HepG2 (cell line): ENCODE results near the gene LIFR. TPM values are rescaled to one million over a fixed set of nuclear protein-coding genes. Genes with fewer than 3 reads are reported as not detected.
A peak's percentile ranks its signal among the peaks of the same experiment; 100 is the strongest.

ENCODE experiments used
- AGO2 ChIP-seq: fragments of 200-400 bp; formaldehyde crosslinking; optimal IDR thresholded peaks from 2 replicates; pipeline ENCODE3; 2017; ENCODE audit warnings: mild to moderate bottlenecking, low read depth, low read length, moderate library complexity
- ASH2L ChIP-seq: fragments of 300-600, 200-600 bp; sonication (generic); IDR thresholded peaks from 2 replicates; pipeline ENCODE4 v1.7.0; 2017; ENCODE audit warnings: low read depth, mild to moderate bottlenecking, moderate library complexity, mixed read lengths, low read length; ENCODE audit not compliant: insufficient read length
- ATF7-NPFF ChIP-seq: sonication (generic); formaldehyde crosslinking; IDR thresholded peaks from 2 replicates; pipeline ENCODE4 v1.8.1; 2023; ENCODE audit warnings: mild to moderate bottlenecking, low read depth, missing genetic modification reagents, moderate library complexity
- KDM5A ChIP-seq: fragments of 200-600 bp; sonication (generic); IDR thresholded peaks from 2 replicates; pipeline ENCODE4 v1.7.0; 2018; ENCODE audit warnings: antibody characterized with exemption, mild to moderate bottlenecking, low read length, borderline replicate concordance
- KMT2A ChIP-seq: sonication (generic); formaldehyde crosslinking; IDR thresholded peaks from 2 replicates; pipeline ENCODE4 v1.4.0; 2020; ENCODE audit warnings: missing genetic modification reagents
- NKX3-1 ChIP-seq: sonication (generic); formaldehyde crosslinking; IDR thresholded peaks from 2 replicates; pipeline ENCODE4 v1.5.0; 2020; ENCODE audit warnings: missing genetic modification reagents
- SKI ChIP-seq: fragments of 450-650 bp; IDR thresholded peaks from one replicate; pipeline ENCODE4 v1.6.1; 2018; ENCODE audit warnings: mild to moderate bottlenecking; ENCODE audit not compliant: partially characterized antibody
- TMF1 ChIP-seq: sonication (generic); formaldehyde crosslinking; IDR thresholded peaks from 2 replicates; pipeline ENCODE4 v1.8.1; 2022; ENCODE audit warnings: low read depth, missing genetic modification reagents
- ZNF256 ChIP-seq: sonication (generic); formaldehyde crosslinking; conservative IDR thresholded peaks from 2 replicates; pipeline ENCODE4 v1.4.0; 2020; ENCODE audit warnings: missing genetic modification reagents
- ZNF260 ChIP-seq: sonication (generic); formaldehyde crosslinking; IDR thresholded peaks from 2 replicates; pipeline ENCODE4 v1.4.0; 2020; ENCODE audit warnings: missing genetic modification reagents, low read depth, mild to moderate bottlenecking, borderline replicate concordance
- ZNF292 ChIP-seq: sonication (generic); formaldehyde crosslinking; IDR thresholded peaks from 2 replicates; pipeline ENCODE4 v1.8.1; 2022; ENCODE audit warnings: mild to moderate bottlenecking, low read depth, missing genetic modification reagents, borderline replicate concordance
- ZNF841 ChIP-seq: sonication (generic); formaldehyde crosslinking; IDR thresholded peaks from 2 replicates; pipeline ENCODE4 v1.8.1; 2023; ENCODE audit warnings: missing genetic modification reagents, borderline replicate concordance
- polyA plus RNA-seq, 8 experiments: library from polyadenylated mRNA; depleted of rRNA in 3 of 8; stranded (reverse) in 7 of 8; unstranded in 1 of 8; fragments of >200 nt; fragmentation: Illumina TruSeq in 4 of 8; extraction: Trizol in 4 of 8; gene quantifications; 2 replicates each; pipeline versions ENCODE4 v1.2.1 to v1.2.3, GENCODE V29; 2011 to 2016; ENCODE audit warnings: low read depth in 4 of 8, missing spikeins in 1 of 8, mixed read lengths in 1 of 8; ENCODE audit not compliant: insufficient read depth in 1 of 8
- total RNA-seq, 5 experiments: library from RNA; depleted of rRNA; stranded (reverse); fragments of >200 nt; fragmentation: Illumina TruSeq; extraction: Trizol; gene quantifications; 2 replicates each; pipeline ENCODE4 v1.2.3, GENCODE V29; 2016; ENCODE audit warnings: low read depth in 1 of 5
- TF ChIP-seq, protein P1 (sequence below): sonication (generic); formaldehyde crosslinking; IDR thresholded peaks from 2 replicates; pipeline ENCODE4 v1.5.1; 2020; ENCODE audit warnings: missing genetic modification reagents, mild to moderate bottlenecking, borderline replicate concordance
- TF ChIP-seq, protein P2 (sequence below): sonication (generic); formaldehyde crosslinking; IDR thresholded peaks from 2 replicates; pipeline ENCODE4 v1.8.0; 2022; ENCODE audit warnings: missing genetic modification reagents, low read depth, mild to moderate bottlenecking, borderline replicate concordance
- TF ChIP-seq, protein P3 (sequence below): sonication (generic); formaldehyde crosslinking; IDR thresholded peaks from 2 replicates; pipeline ENCODE4 v1.5.0; 2020; ENCODE audit warnings: mild to moderate bottlenecking, missing genetic modification reagents
- TF ChIP-seq, protein P4 (sequence below): sonication (generic); formaldehyde crosslinking; IDR thresholded peaks from 2 replicates; pipeline ENCODE4 v1.4.0; 2020; ENCODE audit warnings: missing genetic modification reagents

The LIFR gene
- total and polyA plus RNA-seq, 2 of the 13 experiments (the other 11 are each of a cell fraction or from before 2014, with no cell fraction given): 6.3 to 25.2 TPM

DNA sequence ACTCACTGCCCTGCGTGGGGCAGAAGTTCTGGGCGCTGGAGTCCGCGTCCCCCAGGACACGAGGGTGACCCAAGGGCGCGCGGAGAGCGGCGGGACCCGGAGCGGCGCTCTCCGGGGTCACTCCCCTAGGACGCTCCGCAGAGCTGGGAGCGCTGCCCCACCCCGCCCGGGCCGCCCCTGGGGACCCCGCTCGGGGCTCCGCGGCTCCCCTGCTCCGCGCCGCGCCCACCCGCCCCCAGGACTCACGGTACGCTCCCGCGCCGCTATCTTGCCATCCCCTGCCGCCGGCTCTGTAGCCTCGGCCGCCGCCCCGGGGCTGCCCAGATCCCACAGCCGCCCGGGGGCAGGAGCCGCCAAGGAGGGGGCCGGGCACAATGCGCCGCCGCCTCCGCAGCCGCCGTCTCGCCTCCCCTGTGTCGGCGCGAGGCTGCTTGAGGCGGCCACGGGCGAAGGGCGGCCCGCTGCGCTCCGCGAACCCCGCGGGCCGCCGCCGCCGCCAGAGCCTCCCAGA, 303 bp downstream of the LIFR start (continued):
- TF ChIP-seq, protein P1, sequence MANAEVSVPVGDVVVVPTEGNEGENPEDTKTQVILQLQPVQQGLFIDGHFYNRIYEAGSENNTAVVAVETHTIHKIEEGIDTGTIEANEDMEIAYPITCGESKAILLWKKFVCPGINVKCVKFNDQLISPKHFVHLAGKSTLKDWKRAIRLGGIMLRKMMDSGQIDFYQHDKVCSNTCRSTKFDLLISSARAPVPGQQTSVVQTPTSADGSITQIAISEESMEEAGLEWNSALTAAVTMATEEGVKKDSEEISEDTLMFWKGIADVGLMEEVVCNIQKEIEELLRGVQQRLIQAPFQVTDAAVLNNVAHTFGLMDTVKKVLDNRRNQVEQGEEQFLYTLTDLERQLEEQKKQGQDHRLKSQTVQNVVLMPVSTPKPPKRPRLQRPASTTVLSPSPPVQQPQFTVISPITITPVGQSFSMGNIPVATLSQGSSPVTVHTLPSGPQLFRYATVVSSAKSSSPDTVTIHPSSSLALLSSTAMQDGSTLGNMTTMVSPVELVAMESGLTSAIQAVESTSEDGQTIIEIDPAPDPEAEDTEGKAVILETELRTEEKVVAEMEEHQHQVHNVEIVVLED (CRISPR knock-in tag): no peak
- TF ChIP-seq ZNF841 (no peak), ZNF256 (CRISPR knock-in tag) (no peak), KDM5A (peak; percentile 5; the same call in 1 of the 2 replicates), SKI (peak; percentile 59), KMT2A (peak; percentile 74), AGO2 (peak; percentile 12), ZNF260 (no peak), TMF1 (CRISPR knock-in tag) (no peak), ATF7-NPFF (CRISPR knock-in tag) (0 out of 2 replicates have a peak, but pooled peaks have one; percentile 11), ZNF292 (CRISPR knock-in tag) (no peak), ASH2L (peak; percentile 55), NKX3-1 (no peak)
- TF ChIP-seq, protein P2, sequence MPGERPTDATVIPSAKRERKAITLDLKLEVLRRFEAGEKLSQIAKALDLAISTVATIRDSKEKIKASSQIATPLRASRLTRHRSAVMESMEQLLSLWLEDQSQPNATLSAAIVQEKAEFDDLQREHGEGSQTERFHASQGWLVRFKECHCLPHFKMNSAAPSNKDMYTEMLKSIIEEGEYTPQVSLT (CRISPR knock-in tag): no peak
- TF ChIP-seq, protein P3, sequence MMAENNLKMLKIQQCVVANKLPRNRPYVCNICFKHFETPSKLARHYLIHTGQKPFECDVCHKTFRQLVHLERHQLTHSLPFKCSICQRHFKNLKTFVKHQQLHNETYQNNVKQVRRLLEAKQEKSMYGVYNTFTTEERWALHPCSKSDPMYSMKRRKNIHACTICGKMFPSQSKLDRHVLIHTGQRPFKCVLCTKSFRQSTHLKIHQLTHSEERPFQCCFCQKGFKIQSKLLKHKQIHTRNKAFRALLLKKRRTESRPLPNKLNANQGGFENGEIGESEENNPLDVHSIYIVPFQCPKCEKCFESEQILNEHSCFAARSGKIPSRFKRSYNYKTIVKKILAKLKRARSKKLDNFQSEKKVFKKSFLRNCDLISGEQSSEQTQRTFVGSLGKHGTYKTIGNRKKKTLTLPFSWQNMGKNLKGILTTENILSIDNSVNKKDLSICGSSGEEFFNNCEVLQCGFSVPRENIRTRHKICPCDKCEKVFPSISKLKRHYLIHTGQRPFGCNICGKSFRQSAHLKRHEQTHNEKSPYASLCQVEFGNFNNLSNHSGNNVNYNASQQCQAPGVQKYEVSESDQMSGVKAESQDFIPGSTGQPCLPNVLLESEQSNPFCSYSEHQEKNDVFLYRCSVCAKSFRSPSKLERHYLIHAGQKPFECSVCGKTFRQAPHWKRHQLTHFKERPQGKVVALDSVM (CRISPR knock-in tag): 0 out of 2 replicates have a peak, but pooled peaks have one; percentile 21
- TF ChIP-seq, protein P4, sequence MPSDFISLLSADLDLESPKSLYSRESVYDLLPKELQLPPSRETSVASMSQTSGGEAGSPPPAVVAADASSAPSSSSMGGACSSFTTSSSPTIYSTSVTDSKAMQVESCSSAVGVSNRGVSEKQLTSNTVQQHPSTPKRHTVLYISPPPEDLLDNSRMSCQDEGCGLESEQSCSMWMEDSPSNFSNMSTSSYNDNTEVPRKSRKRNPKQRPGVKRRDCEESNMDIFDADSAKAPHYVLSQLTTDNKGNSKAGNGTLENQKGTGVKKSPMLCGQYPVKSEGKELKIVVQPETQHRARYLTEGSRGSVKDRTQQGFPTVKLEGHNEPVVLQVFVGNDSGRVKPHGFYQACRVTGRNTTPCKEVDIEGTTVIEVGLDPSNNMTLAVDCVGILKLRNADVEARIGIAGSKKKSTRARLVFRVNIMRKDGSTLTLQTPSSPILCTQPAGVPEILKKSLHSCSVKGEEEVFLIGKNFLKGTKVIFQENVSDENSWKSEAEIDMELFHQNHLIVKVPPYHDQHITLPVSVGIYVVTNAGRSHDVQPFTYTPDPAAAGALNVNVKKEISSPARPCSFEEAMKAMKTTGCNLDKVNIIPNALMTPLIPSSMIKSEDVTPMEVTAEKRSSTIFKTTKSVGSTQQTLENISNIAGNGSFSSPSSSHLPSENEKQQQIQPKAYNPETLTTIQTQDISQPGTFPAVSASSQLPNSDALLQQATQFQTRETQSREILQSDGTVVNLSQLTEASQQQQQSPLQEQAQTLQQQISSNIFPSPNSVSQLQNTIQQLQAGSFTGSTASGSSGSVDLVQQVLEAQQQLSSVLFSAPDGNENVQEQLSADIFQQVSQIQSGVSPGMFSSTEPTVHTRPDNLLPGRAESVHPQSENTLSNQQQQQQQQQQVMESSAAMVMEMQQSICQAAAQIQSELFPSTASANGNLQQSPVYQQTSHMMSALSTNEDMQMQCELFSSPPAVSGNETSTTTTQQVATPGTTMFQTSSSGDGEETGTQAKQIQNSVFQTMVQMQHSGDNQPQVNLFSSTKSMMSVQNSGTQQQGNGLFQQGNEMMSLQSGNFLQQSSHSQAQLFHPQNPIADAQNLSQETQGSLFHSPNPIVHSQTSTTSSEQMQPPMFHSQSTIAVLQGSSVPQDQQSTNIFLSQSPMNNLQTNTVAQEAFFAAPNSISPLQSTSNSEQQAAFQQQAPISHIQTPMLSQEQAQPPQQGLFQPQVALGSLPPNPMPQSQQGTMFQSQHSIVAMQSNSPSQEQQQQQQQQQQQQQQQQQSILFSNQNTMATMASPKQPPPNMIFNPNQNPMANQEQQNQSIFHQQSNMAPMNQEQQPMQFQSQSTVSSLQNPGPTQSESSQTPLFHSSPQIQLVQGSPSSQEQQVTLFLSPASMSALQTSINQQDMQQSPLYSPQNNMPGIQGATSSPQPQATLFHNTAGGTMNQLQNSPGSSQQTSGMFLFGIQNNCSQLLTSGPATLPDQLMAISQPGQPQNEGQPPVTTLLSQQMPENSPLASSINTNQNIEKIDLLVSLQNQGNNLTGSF (CRISPR knock-in tag): 0 out of 2 replicates have a peak, but pooled peaks have one; percentile 13
